Activated CD4-positive, alpha-beta memory T cell treated with anti-CD3 and anti-CD28 coated beads, Interleukin-2, amount 10 ng/mL, durations not matched to agents 7 days and 5 days (primary cell): ENCODE data around the gene CIB1. TPM values are rescaled to one million over a fixed set of nuclear protein-coding genes. Genes with fewer than 3 reads are reported as not detected.

ENCODE experiments used
- CTCF ChIA-PET: fragments of 350-600 bp; sonication (Branson Sonifier 250); formaldehyde crosslinking; loops from one replicate; lab custom pipeline; 2021; ENCODE audit warnings: antibody characterized with exemption, inconsistent platforms; lab: Charles Lee
- POLR2A ChIA-PET: fragments of 350-600 bp; sonication (Branson Sonifier 250); formaldehyde crosslinking; loops from one replicate; lab custom pipeline; 2021; ENCODE audit warnings: antibody characterized with exemption; lab: Charles Lee
- DNase-seq: peaks from one replicate; pipeline ENCODE4 v3.0.0-alpha.2; 2020
- H3K27ac Mint-ChIP-seq: one replicate; pipeline ENCODE4 v1.8.0; 2021; ENCODE audit warnings: mild to moderate bottlenecking, mixed read lengths
- H3K27me3 Mint-ChIP-seq: one replicate; pipeline ENCODE4 v1.8.0; 2021; ENCODE audit warnings: mixed read lengths
- H3K36me3 Mint-ChIP-seq: one replicate; pipeline ENCODE4 v1.8.0; 2021; ENCODE audit warnings: low read depth, mixed read lengths
- H3K4me1 Mint-ChIP-seq: one replicate; pipeline ENCODE4 v1.8.0; 2021; ENCODE audit warnings: mixed read lengths
- H3K4me3 Mint-ChIP-seq: one replicate; pipeline ENCODE4 v1.8.0; 2021; ENCODE audit warnings: mild to moderate bottlenecking, mixed read lengths
- H3K9me3 Mint-ChIP-seq: one replicate; pipeline ENCODE4 v1.8.0; 2021; ENCODE audit warnings: mixed read lengths
- total RNA-seq, 2 experiments: library from RNA; stranded (reverse); gene quantifications; one replicate each; pipeline ENCODE4 v1.2.3, GENCODE V29; 2021

CIB1 gene
- total RNA-seq, 2 experiments from 2014 or later = 118 to 120 TPM

- no peak for DNase-seq
- Mint-ChIP-seq H3K4me3 (no peak overlapping the region), H3K4me1 (peaks cover 46% of the 10 kb centered on the region), H3K27me3 (no peaks in the 10 kb centered on the region), H3K36me3 (peaks cover 6% of the 10 kb centered on the region), H3K27ac (no peak overlapping the region), H3K9me3 (no peaks in the 10 kb centered on the region)
- ChIA-PET POLR2A (interaction anchor here (4.3 kb wide), 1 partner anchor 13 kb away, joined by 20 read pairs; the partner anchor contains the start of gene SEMA4B), CTCF (interaction anchor here (0.7 to 1.1 kb wide), 2 partner anchors 45 to 236 kb away, joined by 3 to 4 read pairs; no protein-coding TSS in a partner anchor)
Measured at GRCh38 chr15:90187257-90187868, 46.4 kb downstream of the CIB1 start.

GRCh38 chr15:90184786-90185704, 48.7 kb downstream of the CIB1 start:
- Mint-ChIP-seq H3K27me3 (no peaks in the 10 kb centered on the region), H3K36me3 (peaks cover 4% of the 10 kb centered on the region), H3K27ac (peak overlapping the region; percentile 71), H3K4me1 (peaks cover 27% of the 10 kb centered on the region), H3K4me3 (peak overlapping the region; percentile 88), H3K9me3 (no peaks in the 10 kb centered on the region)
- CTCF ChIA-PET = interaction anchor here (0.7 kb wide), 1 partner anchor 38 kb away, joined by 3 read pairs; no protein-coding TSS in a partner anchor
- DNase-seq = peak; percentile 72
- POLR2A ChIA-PET = interaction anchor here (1.3 to 4.3 kb wide), 3 partner anchors 8 to 48 kb away, joined by 3 to 20 read pairs (median 3); partner anchors contain the start of genes CIB1, GDPGP1 and SEMA4B

- peak; percentile 44 for DNase-seq
- H3K27me3 Mint-ChIP-seq = peaks cover 2% of the 10 kb centered on the region
- CTCF ChIA-PET = interaction anchor here (0.7 kb wide), 1 partner anchor 39 kb away, joined by 3 read pairs; no protein-coding TSS in a partner anchor
- peak overlapping the region; percentile 88 for H3K4me3 Mint-ChIP-seq
- H3K36me3 Mint-ChIP-seq = peaks cover 4% of the 10 kb centered on the region
- no peaks in the 10 kb centered on the region for H3K9me3 Mint-ChIP-seq
- peaks cover 29% of the 10 kb centered on the region for H3K4me1 Mint-ChIP-seq
- H3K27ac Mint-ChIP-seq = peak overlapping the region; percentile 72
- POLR2A ChIA-PET = interaction anchor here (1.5 to 4.3 kb wide), 2 partner anchors 8 to 16 kb away, joined by 3 to 20 read pairs; partner anchors contain the start of gene SEMA4B
Measured at GRCh38 chr15:90184119-90184785, 49.5 kb downstream of the CIB1 start.

- H3K27ac Mint-ChIP-seq = no peak overlapping the region
- ChIA-PET CTCF (interaction anchor here (1.0 to 1.5 kb wide), 2 partner anchors 40 to 119 kb away, joined by 3 to 4 read pairs; no protein-coding TSS in a partner anchor), POLR2A (no interaction called here)
- H3K27me3 Mint-ChIP-seq = peaks cover 6% of the 10 kb centered on the region
- H3K4me1 Mint-ChIP-seq = peaks cover 35% of the 10 kb centered on the region
- DNase-seq = no peak
- peaks cover 4% of the 10 kb centered on the region for H3K36me3 Mint-ChIP-seq
- H3K4me3 Mint-ChIP-seq = no peak overlapping the region
- no peaks in the 10 kb centered on the region for H3K9me3 Mint-ChIP-seq
Measured at GRCh38 chr15:90181776-90182175, 52.0 kb downstream of the CIB1 start.

Other genes starting within 250 kb of the CIB1 start
- gene ZNF710, start 232.6 kb downstream of the CIB1 start, total RNA-seq = 10 to 100 TPM; 19.4 to 20.7 TPM
- gene IDH2, start 131.5 kb downstream of the CIB1 start, total RNA-seq = 100 to 1,000 TPM; 218 to 224 TPM
- 10 to 100 TPM; 29.7 to 29.9 TPM for gene SEMA4B, start 32.6 kb downstream of the CIB1 start, total RNA-seq
- 10 to 100 TPM; 10.3 to 10.5 TPM for gene GDPGP1, start 268 bp upstream of the CIB1 start, total RNA-seq
- gene TTLL13, start 15.6 kb upstream of the CIB1 start, total RNA-seq = under 1 TPM; 0.45 to 0.58 TPM
- 10 to 100 TPM; 27.4 to 28.3 TPM for gene NGRN, start 31.7 kb upstream of the CIB1 start, total RNA-seq
- 1 to 10 TPM in 1 of 2 experiments, under 1 TPM in 1; 0.83 to 1.0 TPM for gene ZNF774, start 118.3 kb upstream of the CIB1 start, total RNA-seq
- gene IQGAP1, start 154.3 kb upstream of the CIB1 start, total RNA-seq = 100 to 1,000 TPM; 229 to 240 TPM